ENCODE data around the gene RANBP9.

RANBP9 gene

GRCh38 chr6:13677878-13678254 lies 33.8 kb downstream of the RANBP9 start:
- no peak for DNase-seq (ENCODE audit: low read depth)

GRCh38 chr6:13676551-13677156 lies 35.0 kb downstream of the RANBP9 start:
- DNase-seq (ENCODE audit: low read depth) = no peak

GRCh38 chr6:13674533-13675190 lies 37.0 kb downstream of the RANBP9 start:
- DNase-seq (ENCODE audit: low read depth) = peak; percentile 7

- no peak for DNase-seq (ENCODE audit: low read depth)
Measured at GRCh38 chr6:13673825-13674444, 37.7 kb downstream of the RANBP9 start.

GRCh38 chr6:13673368-13673767 lies 38.3 kb downstream of the RANBP9 start:
- no peak for DNase-seq (ENCODE audit: low read depth)

GRCh38 chr6:13672904-13673303 lies 38.7 kb downstream of the RANBP9 start:
- DNase-seq (ENCODE audit: low read depth) = no peak

GRCh38 chr6:13671548-13672127 lies 40.0 kb downstream of the RANBP9 start:
- DNase-seq (ENCODE audit: low read depth) = no peak

- DNase-seq (ENCODE audit: low read depth) = no peak
Measured at GRCh38 chr6:13669476-13669875, 42.2 kb downstream of the RANBP9 start.

GRCh38 chr6:13668291-13668928 lies 43.2 kb downstream of the RANBP9 start:
- DNase-seq (ENCODE audit: low read depth) = peak; percentile 33

- peak; percentile 28 for DNase-seq (ENCODE audit: low read depth)
Measured at GRCh38 chr6:13667655-13668054, 44.0 kb downstream of the RANBP9 start.

GRCh38 chr6:13666194-13667105 lies 45.2 kb downstream of the RANBP9 start:
- peak; percentile 43 for DNase-seq (ENCODE audit: low read depth)

GRCh38 chr6:13664703-13665352 lies 46.8 kb downstream of the RANBP9 start:
- peak; percentile 52 for DNase-seq (ENCODE audit: low read depth)

- DNase-seq (ENCODE audit: low read depth) = no peak
Measured at GRCh38 chr6:13663986-13664385, 47.6 kb downstream of the RANBP9 start.

- no peak for DNase-seq (ENCODE audit: low read depth)
Measured at GRCh38 chr6:13662651-13663334, 48.8 kb downstream of the RANBP9 start.

GRCh38 chr6:13661647-13662046 lies 50.0 kb downstream of the RANBP9 start:
- DNase-seq (ENCODE audit: low read depth) = no peak

GRCh38 chr6:13660893-13661292 lies 50.7 kb downstream of the RANBP9 start:
- DNase-seq (ENCODE audit: low read depth) = no peak

GRCh38 chr6:13660273-13660672 lies 51.4 kb downstream of the RANBP9 start:
- DNase-seq (ENCODE audit: low read depth) = no peak

- no peak for DNase-seq (ENCODE audit: low read depth)
Measured at GRCh38 chr6:13655700-13656099, 55.9 kb downstream of the RANBP9 start.

GRCh38 chr6:13654496-13654895 lies 57.1 kb downstream of the RANBP9 start:
- no peak for DNase-seq (ENCODE audit: low read depth)

GRCh38 chr6:13653296-13653695 lies 58.3 kb downstream of the RANBP9 start:
- DNase-seq (ENCODE audit: low read depth) = peak; percentile 7

Data from ELR (cell line).